OCI-LY1 (cell line): ENCODE data around the gene TMEM167B.

Experiments
- CTCF ChIP-seq: fragments of 200-600 bp; sonication (generic), shearing (Covaris generic); IDR thresholded peaks from 2 replicates; pipeline ENCODE4 v1.5.1; 2017; ENCODE audit warnings: mild to moderate bottlenecking, antibody characterized with exemption, low read length, moderate library complexity, mixed read lengths
- EZH2 ChIP-seq: fragments of 200-600 bp; sonication (generic), shearing (Covaris generic); IDR thresholded peaks from 2 replicates; pipeline ENCODE4 v1.8.0; 2017; ENCODE audit warnings: borderline replicate concordance, mixed run types, mild to moderate bottlenecking, antibody characterized with exemption, low read length, moderate library complexity, mixed read lengths

GRCh38 chr1:109112056-109112651 lies 21.6 kb downstream of the TMEM167B start:
- TF ChIP-seq CTCF (peak; percentile 63), EZH2 (no peak)
